Suprapubic skin (tissue), 4 donors: ENCODE results near the gene PRRX2.

Experiments
- CTCF ChIP-seq, 2 donors: fragments of 200-600 bp in 1 of 2; fragments of 450-650 bp in 1 of 2; sonication (generic) in 1 of 2; IDR thresholded peaks; one replicate each; pipeline ENCODE4 v1.5.1; 2016 to 2019; ENCODE audit warnings: antibody characterized with exemption in 2 of 2, mild to moderate bottlenecking in 1 of 2, moderate library complexity in 1 of 2
- EP300 ChIP-seq: sonication (generic); formaldehyde crosslinking; IDR thresholded peaks from one replicate; pipeline ENCODE4 v1.6.1; 2017; ENCODE audit warnings: antibody characterized with exemption
- POLR2A ChIP-seq, 2 donors: fragments of 450-650 bp; IDR thresholded peaks; one replicate each; pipeline ENCODE4 v1.6.1; 2017; ENCODE audit warnings: antibody characterized with exemption in 2 of 2, mild to moderate bottlenecking in 2 of 2, moderate library complexity in 2 of 2
- POLR2AphosphoS5 ChIP-seq, 3 donors: sonication (generic); formaldehyde crosslinking; IDR thresholded peaks; one replicate each; pipeline ENCODE4 v1.6.1; 2017; ENCODE audit warnings: antibody characterized with exemption in 3 of 3

DNA sequence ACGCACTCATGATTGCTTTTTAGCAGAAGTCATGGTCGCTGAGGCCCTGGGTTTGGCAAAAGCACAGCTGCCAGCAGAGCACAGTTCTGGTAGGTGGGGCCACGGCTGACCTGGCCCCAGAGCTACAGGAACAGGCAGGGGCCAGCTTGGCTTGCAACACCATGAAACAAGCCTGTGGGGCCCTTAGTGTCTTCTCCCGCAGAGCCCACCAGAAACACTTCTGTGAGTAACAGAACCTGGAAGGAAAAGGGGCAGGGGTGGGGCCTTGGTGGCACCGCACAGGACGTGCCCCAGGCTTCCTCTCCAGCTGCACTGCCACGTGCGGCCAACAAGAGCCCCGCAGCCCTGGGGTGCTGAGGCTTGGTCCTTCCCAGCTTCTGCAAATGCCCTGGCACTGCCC lies 28.3 kb upstream of the PRRX2 start:
- TF ChIP-seq CTCF (IDR thresholded peaks at IDR 0.05) (no peak), POLR2A (IDR thresholded peaks at IDR 0.05) (no peak), POLR2AphosphoS5 (IDR thresholded peaks at IDR 0.05) (no peak), EP300 (no peak)
